HepG2 (cell line): ENCODE data around the gene FGD5. TPM values are rescaled to one million over a fixed set of nuclear protein-coding genes. Genes with fewer than 3 reads are reported as not detected.

Experiments used
- ATAC-seq: fragments of 200-7000 bp; cut with Tn5 transposase; 3 replicates; pipeline ENCODE4 v1.9.1; 2020; ENCODE audit warnings: mild to moderate bottlenecking, moderate library complexity
- BruUV-seq: library from RNA; stranded (reverse); fragments of 400-500 nt; replicated peaks from 2 replicates; lab custom pipeline; 2021; lab: Mats Ljungman, UMichigan
- CTCF ChIA-PET: fragments of 300-600 bp; formaldehyde crosslinking; extraction: SDS; loops from one replicate; lab custom pipeline; 2021; ENCODE audit warnings: low total read pairs, inconsistent platforms, low intra/inter-chr PET ratio; lab: Yijun Ruan, JAX
- POLR2A ChIA-PET: fragments of 350-600 bp; sonication (Branson Sonifier 250); formaldehyde crosslinking; loops from one replicate; lab custom pipeline; 2020; ENCODE audit warnings: antibody characterized with exemption, inconsistent platforms; lab: Yijun Ruan, JAX
- DNase-seq: peaks from one replicate; pipeline ENCODE4 v3.0.0-alpha.2; 2015; ENCODE audit warnings: low spot score
- FAIRE-seq: peaks from 3 replicates; lab custom pipeline; 2011; peaks lifted over from hg19 to GRCh38; lab: Jason Lieb, UNC
- H2AFZ ChIP-seq: one replicate; pipeline ENCODE4 v1.6.1; 2011; ENCODE audit warnings: low read length, inconsistent platforms
- H3K27ac ChIP-seq: fragments of 300-600 bp; 3 replicates; pipeline ENCODE4 v1.8.0; 2011; ENCODE audit warnings: mixed run types, mild to moderate bottlenecking, mixed read lengths, low read length, inconsistent platforms; ENCODE audit not compliant: insufficient read depth; ENCODE audit errors: extremely low read length
- H3K27me3 ChIP-seq, 2 experiments: fragments of 200-600 bp in 1 of 2; 2 replicates in 1 of 2; 3 replicates in 1 of 2; pipeline versions ENCODE4 v1.6.0 to v1.8.0; 2011; ENCODE audit warnings: low read length in 2 of 2, mild to moderate bottlenecking in 2 of 2, moderate library complexity in 2 of 2, inconsistent platforms in 1 of 2; ENCODE audit not compliant: insufficient read depth in 2 of 2, control insufficient read depth in 1 of 2
- H3K36me3 ChIP-seq, 2 experiments: fragments of 200-600 bp in 1 of 2; replicated peaks in 1 of 2; 2 replicates in 1 of 2; 3 replicates in 1 of 2; pipeline versions ENCODE4 v1.5.1 to v1.8.0; 2011; ENCODE audit warnings: low read length in 2 of 2, inconsistent platforms in 1 of 2; ENCODE audit not compliant: insufficient read depth in 2 of 2, control insufficient read depth in 1 of 2
- H3K4me1 ChIP-seq: 2 replicates; pipeline ENCODE4 v1.5.1; 2012; ENCODE audit warnings: low read length, inconsistent platforms; ENCODE audit not compliant: insufficient read depth
- H3K4me2 ChIP-seq: 2 replicates; pipeline ENCODE4 v1.6.0; 2011; ENCODE audit warnings: low read depth, low read length, inconsistent platforms
- H3K4me3 ChIP-seq, 3 experiments: fragments of 200-600 bp in 1 of 3; sonication (generic), shearing (Covaris generic) in 1 of 3; replicated peaks in 1 of 3; 2 replicates each; pipeline ENCODE4 v1.5.1; 2011 to 2016; ENCODE audit warnings: low read length in 3 of 3, inconsistent platforms in 2 of 3, low read depth in 2 of 3, mild to moderate bottlenecking in 2 of 3, control low read depth in 1 of 3, mixed read lengths in 1 of 3; ENCODE audit not compliant: insufficient read depth in 1 of 3
- H3K79me2 ChIP-seq: one replicate; pipeline ENCODE4 v1.6.1; 2011; ENCODE audit warnings: low read length, inconsistent platforms; ENCODE audit not compliant: insufficient read depth
- H3K9ac ChIP-seq: 2 replicates; pipeline ENCODE4 v1.6.0; 2011; ENCODE audit warnings: mild to moderate bottlenecking, low read depth, low read length, inconsistent platforms; ENCODE audit not compliant: insufficient read depth
- H3K9me3 ChIP-seq: 2 replicates; pipeline ENCODE4 v1.5.1; 2012; ENCODE audit warnings: mild to moderate bottlenecking, low read length
- H4K20me1 ChIP-seq: 2 replicates; pipeline ENCODE4 v1.6.0; 2011; ENCODE audit warnings: inconsistent platforms, mild to moderate bottlenecking, low read length, moderate library complexity; ENCODE audit not compliant: insufficient read depth
- ISL2 ChIP-seq: sonication (generic); formaldehyde crosslinking; IDR thresholded peaks from 2 replicates; pipeline ENCODE4 v1.5.0; 2020; ENCODE audit warnings: missing genetic modification reagents
- JUNB ChIP-seq: sonication (generic); formaldehyde crosslinking; IDR thresholded peaks from 2 replicates; pipeline ENCODE4 v1.8.0; 2022; ENCODE audit warnings: missing genetic modification reagents, mild to moderate bottlenecking, borderline replicate concordance
- MXD1 ChIP-seq: sonication (generic); formaldehyde crosslinking; IDR thresholded peaks from 2 replicates; pipeline ENCODE4 v1.4.0; 2020; ENCODE audit warnings: mild to moderate bottlenecking, missing genetic modification reagents
- NFATC3 ChIP-seq: sonication (generic); formaldehyde crosslinking; IDR thresholded peaks from 2 replicates; pipeline ENCODE4 v1.5.1; 2020; ENCODE audit warnings: mild to moderate bottlenecking, missing genetic modification reagents
- NFKB2 ChIP-seq: sonication (generic); formaldehyde crosslinking; IDR thresholded peaks from 2 replicates; pipeline ENCODE4 v1.4.0; 2020; ENCODE audit warnings: missing genetic modification reagents, borderline replicate concordance
- SYNCRIP ChIP-seq: fragments of 200-400 bp; formaldehyde crosslinking; IDR thresholded peaks from 2 replicates; pipeline ENCODE4 v1.6.1; 2018; ENCODE audit warnings: mild to moderate bottlenecking, low read depth, low read length; ENCODE audit not compliant: insufficient read depth
- TCF7L2 ChIP-seq: IDR thresholded peaks from 2 replicates; pipeline ENCODE4 v1.6.1; 2011; ENCODE audit warnings: mild to moderate bottlenecking, low read depth, low read length, moderate library complexity
- TFAP4 ChIP-seq: sonication (generic); IDR thresholded peaks from 2 replicates; pipeline ENCODE4 v1.6.1; 2016; ENCODE audit warnings: low read depth, borderline replicate concordance
- THAP8 ChIP-seq: sonication (generic); formaldehyde crosslinking; IDR thresholded peaks from 2 replicates; pipeline ENCODE4 v1.5.1; 2020; ENCODE audit warnings: missing genetic modification reagents, mild to moderate bottlenecking, borderline replicate concordance
- ZNF230 ChIP-seq: sonication (generic); formaldehyde crosslinking; IDR thresholded peaks from 2 replicates; pipeline ENCODE4 v1.4.0; 2020; ENCODE audit warnings: mild to moderate bottlenecking, missing genetic modification reagents
- ZNF232 ChIP-seq: sonication (generic); formaldehyde crosslinking; IDR thresholded peaks from 2 replicates; pipeline ENCODE4 v1.4.0; 2020; ENCODE audit warnings: missing genetic modification reagents, borderline replicate concordance
- ZNF256 ChIP-seq: sonication (generic); formaldehyde crosslinking; conservative IDR thresholded peaks from 2 replicates; pipeline ENCODE4 v1.4.0; 2020; ENCODE audit warnings: missing genetic modification reagents
- ZNF614 ChIP-seq: IDR thresholded peaks from 2 replicates; pipeline ENCODE4 v1.6.1; 2018; ENCODE audit warnings: missing biosample characterization, missing genetic modification reagents, inconsistent platforms, borderline replicate concordance
- ZSCAN20 ChIP-seq: sonication (generic); formaldehyde crosslinking; IDR thresholded peaks from 2 replicates; pipeline ENCODE4 v1.4.0; 2020; ENCODE audit warnings: missing genetic modification reagents, mild to moderate bottlenecking, borderline replicate concordance
- WGBS: methylation state at CpG from one replicate; pipeline ENCODE4 v1.1.6; 2017; ENCODE audit warnings: low lambda C conversion rate; 5-methylcytosine and 5-hydroxymethylcytosine counted together
- in situ Hi-C: cut with HindIII; loops from 2 replicates; pipeline ENCODE4 v1.10.0; 2017; ENCODE audit warnings: low pct_unique_long_range_greater_than_20kb; ENCODE audit not compliant: extremely low pct_ligation_motif_present
- intact Hi-C: fragments of 100-400 bp; cut with micrococcal nuclease; formaldehyde crosslinking; loops from one replicate; pipeline ENCODE4 v1.10.0; 2022; ENCODE audit not compliant: unreplicated experiment
- polyA plus RNA-seq, 8 experiments: library from polyadenylated mRNA; depleted of rRNA in 3 of 8; stranded (reverse) in 7 of 8; unstranded in 1 of 8; fragments of >200 nt; fragmentation: Illumina TruSeq in 4 of 8; extraction: Trizol in 4 of 8; gene quantifications; 2 replicates each; pipeline versions ENCODE4 v1.2.1 to v1.2.3, GENCODE V29; 2011 to 2016; ENCODE audit warnings: low read depth in 4 of 8, missing spikeins in 1 of 8, mixed read lengths in 1 of 8; ENCODE audit not compliant: insufficient read depth in 1 of 8
- total RNA-seq, 5 experiments: library from RNA; depleted of rRNA; stranded (reverse); fragments of >200 nt; fragmentation: Illumina TruSeq; extraction: Trizol; gene quantifications; 2 replicates each; pipeline ENCODE4 v1.2.3, GENCODE V29; 2016; ENCODE audit warnings: low read depth in 1 of 5
- TF ChIP-seq, protein P1 (sequence below): sonication (generic); formaldehyde crosslinking; IDR thresholded peaks from 2 replicates; pipeline ENCODE4 v1.4.0; 2020; ENCODE audit warnings: missing genetic modification reagents, borderline replicate concordance
- TF ChIP-seq, protein P2 (sequence below): IDR thresholded peaks from 2 replicates; pipeline ENCODE4 v1.6.1; 2016; ENCODE audit warnings: low read depth, borderline replicate concordance

FGD5 gene
- total and polyA plus RNA-seq, 2 of the 13 experiments (the other 11 are each of a cell fraction or from before 2014, with no cell fraction given): 0.17 TPM; not detected in 1

GRCh38 chr3:14926592-14926991, 107.8 kb downstream of the FGD5 start:
- Histone ChIP-seq H3K79me2 (no peaks in the 10 kb centered on the region), H3K4me3 (no peak overlapping the region), H4K20me1 (no peaks in the 10 kb centered on the region), H2AFZ (no peak overlapping the region), H3K27ac (no peak overlapping the region), H3K9me3 (no peaks in the 10 kb centered on the region), H3K9ac (no peak overlapping the region), H3K36me3 (no peaks in the 10 kb centered on the region), H3K27me3 (peaks cover 0 to 30% of the 10 kb centered on the region in 2 experiments; a peak in 2 of 5 replicates), H3K4me2 (0 out of 2 replicates have a peak overlapping the region, but pooled peaks have one; percentile 4), H3K4me1 (no peaks in the 10 kb centered on the region; the same call in 1 of the 2 replicates)
- intact Hi-C loops: loop anchor here (5.0 kb wide), 2 partner anchors 66 to 116 kb away; no protein-coding TSS in a partner anchor
- ATAC-seq (peak; percentile 75), DNase-seq (no peak), FAIRE-seq (no peak)
- TF ChIP-seq SYNCRIP: no peak
- TF ChIP-seq ZNF256: no peak
- TF ChIP-seq ZNF614 (CRISPR knock-in tag): no peak
- no peak for TF ChIP-seq MXD1 (CRISPR knock-in tag)
- TF ChIP-seq ISL2 (CRISPR knock-in tag): no peak
- TF ChIP-seq, protein P1, sequence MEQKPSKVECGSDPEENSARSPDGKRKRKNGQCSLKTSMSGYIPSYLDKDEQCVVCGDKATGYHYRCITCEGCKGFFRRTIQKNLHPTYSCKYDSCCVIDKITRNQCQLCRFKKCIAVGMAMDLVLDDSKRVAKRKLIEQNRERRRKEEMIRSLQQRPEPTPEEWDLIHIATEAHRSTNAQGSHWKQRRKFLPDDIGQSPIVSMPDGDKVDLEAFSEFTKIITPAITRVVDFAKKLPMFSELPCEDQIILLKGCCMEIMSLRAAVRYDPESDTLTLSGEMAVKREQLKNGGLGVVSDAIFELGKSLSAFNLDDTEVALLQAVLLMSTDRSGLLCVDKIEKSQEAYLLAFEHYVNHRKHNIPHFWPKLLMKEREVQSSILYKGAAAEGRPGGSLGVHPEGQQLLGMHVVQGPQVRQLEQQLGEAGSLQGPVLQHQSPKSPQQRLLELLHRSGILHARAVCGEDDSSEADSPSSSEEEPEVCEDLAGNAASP (CRISPR knock-in tag): peak; percentile 57; the same call in 1 of the 2 replicates
- no peak for TF ChIP-seq NFATC3 (CRISPR knock-in tag)
- no peak for TF ChIP-seq ZSCAN20 (CRISPR knock-in tag)
- no peak for TF ChIP-seq NFKB2 (CRISPR knock-in tag)
- no peak for TF ChIP-seq ZNF230 (CRISPR knock-in tag)
- TF ChIP-seq TCF7L2: no peak
- no peak for TF ChIP-seq JUNB (CRISPR knock-in tag)
- no peak for TF ChIP-seq ZNF232
- TF ChIP-seq, protein P2, sequence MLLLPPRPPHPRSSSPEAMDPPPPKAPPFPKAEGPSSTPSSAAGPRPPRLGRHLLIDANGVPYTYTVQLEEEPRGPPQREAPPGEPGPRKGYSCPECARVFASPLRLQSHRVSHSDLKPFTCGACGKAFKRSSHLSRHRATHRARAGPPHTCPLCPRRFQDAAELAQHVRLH (CRISPR knock-in tag): no peak
- TF ChIP-seq TFAP4: peak; percentile 11; the same call in 1 of the 2 replicates
- no peak for TF ChIP-seq THAP8 (CRISPR knock-in tag)
- WGBS: 13% methylated on average over 1 of the region's 1 CpG
- CTCF ChIA-PET: no interaction called here
- in situ Hi-C loops: loop anchor here (10.0 kb wide), 1 partner anchor 118 kb away; no protein-coding TSS in a partner anchor
- no TSS peak for BruUV-seq
- POLR2A ChIA-PET: no interaction called here
